H1 (cell line): ENCODE results near the gene MIEN1. TPM values are rescaled to one million over a fixed set of nuclear protein-coding genes. Genes with fewer than 3 reads are reported as not detected.

Experiments used
- CTCF ChIA-PET: fragments of 300-600 bp; sonication (Branson Sonifier 250); formaldehyde crosslinking; loops from one replicate; lab custom pipeline; 2021; ENCODE audit not compliant: partially characterized antibody; lab: Charles Lee
- POLR2A ChIA-PET: fragments of 300-600 bp; sonication (Branson Sonifier 250); formaldehyde crosslinking; loops from one replicate; lab custom pipeline; 2021; ENCODE audit warnings: inconsistent platforms; ENCODE audit not compliant: partially characterized antibody; lab: Charles Lee
- DNase-seq, 2 experiments: peaks; one replicate each; pipeline versions ENCODE4 v3.0.0 to v3.0.0-alpha.2; 2010 to 2022; ENCODE audit warnings: low spot score in 2 of 2, low read depth in 1 of 2, mixed read lengths in 1 of 2
- FAIRE-seq: peaks from 2 replicates; lab custom pipeline; 2011; peaks lifted over from hg19 to GRCh38; lab: Jason Lieb, UNC
- H2AFZ ChIP-seq: 2 replicates; pipeline ENCODE4 v1.8.1; 2012; ENCODE audit warnings: low read length, inconsistent platforms
- H2AK5ac ChIP-seq: 2 replicates; pipeline ENCODE4 v1.6.1; 2013; ENCODE audit warnings: low read depth, low read length
- H2BK120ac ChIP-seq: replicated peaks from 2 replicates; pipeline ENCODE3; 2013; ENCODE audit warnings: low read depth, low read length, inconsistent platforms
- H2BK12ac ChIP-seq: 2 replicates; pipeline ENCODE4 v1.6.1; 2013; ENCODE audit warnings: low read depth, low read length
- H2BK15ac ChIP-seq: 2 replicates; pipeline ENCODE4 v1.6.1; 2013; ENCODE audit warnings: low read length
- H2BK20ac ChIP-seq: 2 replicates; pipeline ENCODE4 v1.6.1; 2013; ENCODE audit warnings: low read length
- H2BK5ac ChIP-seq: 2 replicates; pipeline ENCODE4 v1.6.1; 2013; ENCODE audit warnings: low read depth, low read length
- H3K14ac ChIP-seq: 2 replicates; pipeline ENCODE4 v1.6.1; 2013; ENCODE audit warnings: inconsistent platforms; ENCODE audit not compliant: insufficient read length
- H3K18ac ChIP-seq: 2 replicates; pipeline ENCODE4 v1.6.1; 2013; ENCODE audit warnings: low read length; ENCODE audit errors: extremely low read depth
- H3K23ac ChIP-seq: 2 replicates; pipeline ENCODE4 v1.6.1; 2013; ENCODE audit warnings: inconsistent platforms; ENCODE audit not compliant: insufficient read length
- H3K23me2 ChIP-seq: 2 replicates; pipeline ENCODE4 v1.6.1; 2013; ENCODE audit warnings: low read depth, low read length
- H3K27ac ChIP-seq: 2 replicates; pipeline ENCODE4 v1.6.1; 2011; ENCODE audit warnings: low read depth, low read length, inconsistent platforms
- H3K27me3 ChIP-seq, 4 experiments: replicated peaks in 1 of 4; 1 replicate in 1 of 4; 2 replicates in 3 of 4; pipeline versions ENCODE4 v1.6.1 to v1.8.1; 2011 to 2013; ENCODE audit warnings: low read length in 3 of 4, mild to moderate bottlenecking in 3 of 4, inconsistent platforms in 2 of 4, mixed read lengths in 2 of 4, moderate library complexity in 1 of 4; ENCODE audit not compliant: control insufficient read depth in 3 of 4, insufficient read depth in 3 of 4; ENCODE audit errors: extremely low read depth in 1 of 4
- H3K36me3 ChIP-seq, 4 experiments: 2 replicates each; pipeline versions ENCODE4 v1.6.1 to v1.8.1; 2011 to 2013; ENCODE audit warnings: mild to moderate bottlenecking in 4 of 4, low read length in 3 of 4, moderate library complexity in 2 of 4, control low read depth in 1 of 4, inconsistent platforms in 1 of 4; ENCODE audit not compliant: insufficient read depth in 4 of 4, control insufficient read depth in 2 of 4
- H3K4ac ChIP-seq: replicated peaks from 2 replicates; pipeline ENCODE3; 2013; ENCODE audit warnings: low read length, low read depth, mixed read lengths, inconsistent platforms; ENCODE audit not compliant: insufficient read length
- H3K4me1 ChIP-seq, 4 experiments: replicated peaks in 1 of 4; 1 replicate in 1 of 4; 2 replicates in 3 of 4; pipeline versions ENCODE4 v1.6.1 to v1.8.1; 2011 to 2013; ENCODE audit warnings: low read length in 3 of 4, inconsistent platforms in 2 of 4, mixed read lengths in 1 of 4; ENCODE audit not compliant: insufficient read depth in 4 of 4, control insufficient read depth in 3 of 4
- H3K4me2 ChIP-seq, 2 experiments: 2 replicates each; pipeline versions ENCODE4 v1.6.1 to v1.8.1; 2011 to 2013; ENCODE audit warnings: low read depth in 2 of 2, low read length in 2 of 2, control low read depth in 1 of 2, inconsistent platforms in 1 of 2, mild to moderate bottlenecking in 1 of 2; ENCODE audit not compliant: insufficient read depth in 1 of 2
- H3K4me3 ChIP-seq, 4 experiments: fragments of 200-600, 300-600 bp in 1 of 4; sonication (generic), shearing (Covaris generic), sonication (Bioruptor Twin) in 1 of 4; 2 replicates each; pipeline versions ENCODE4 v1.5.1 to v1.8.1; 2011 to 2016; ENCODE audit warnings: low read length in 4 of 4, low read depth in 3 of 4, control low read depth in 2 of 4, inconsistent platforms in 2 of 4, mild to moderate bottlenecking in 2 of 4, mixed read lengths in 1 of 4, moderate library complexity in 1 of 4; ENCODE audit not compliant: insufficient read depth in 2 of 4; ENCODE audit errors: extremely low read depth in 1 of 4
- H3K56ac ChIP-seq: replicated peaks from 2 replicates; pipeline ENCODE3; 2013; ENCODE audit warnings: low read depth, mild to moderate bottlenecking, mixed read lengths, low read length, inconsistent platforms; ENCODE audit not compliant: insufficient read length
- H3K79me1 ChIP-seq: 2 replicates; pipeline ENCODE4 v1.6.1; 2013; ENCODE audit warnings: low read depth, low read length, control low read depth
- H3K79me2 ChIP-seq, 2 experiments: 2 replicates each; pipeline versions ENCODE4 v1.6.1 to v1.8.1; 2012 to 2013; ENCODE audit warnings: low read length in 2 of 2, mild to moderate bottlenecking in 2 of 2, inconsistent platforms in 1 of 2; ENCODE audit not compliant: insufficient read depth in 2 of 2, control insufficient read depth in 1 of 2
- H3K9ac ChIP-seq, 4 experiments: replicated peaks in 1 of 4; 1 replicate in 1 of 4; 2 replicates in 3 of 4; pipeline versions ENCODE4 v1.6.1 to v1.8.1; 2011 to 2013; ENCODE audit warnings: low read depth in 3 of 4, low read length in 3 of 4, control low read depth in 2 of 4, mild to moderate bottlenecking in 2 of 4, moderate library complexity in 2 of 4, inconsistent platforms in 1 of 4; ENCODE audit errors: extremely low read depth in 1 of 4
- H3K9me3 ChIP-seq, 2 experiments: 2 replicates each; pipeline versions ENCODE4 v1.6.1 to v1.8.1; 2012 to 2013; ENCODE audit warnings: mild to moderate bottlenecking in 2 of 2, moderate library complexity in 2 of 2, control low read depth in 1 of 2, inconsistent platforms in 1 of 2, low read depth in 1 of 2, low read length in 1 of 2, mixed read lengths in 1 of 2; ENCODE audit not compliant: insufficient read depth in 2 of 2
- H4K20me1 ChIP-seq, 2 experiments: replicated peaks in 1 of 2; 2 replicates each; pipeline versions ENCODE3 to v1.8.1; 2011 to 2013; ENCODE audit warnings: inconsistent platforms in 2 of 2, low read length in 2 of 2, mild to moderate bottlenecking in 1 of 2; ENCODE audit not compliant: insufficient read depth in 2 of 2, control insufficient read depth in 1 of 2
- H4K5ac ChIP-seq: 2 replicates; pipeline ENCODE4 v1.6.1; 2013; ENCODE audit warnings: low read length, low read depth, mixed read lengths, inconsistent platforms; ENCODE audit not compliant: insufficient read length
- H4K8ac ChIP-seq: 2 replicates; pipeline ENCODE4 v1.8.0; 2013; ENCODE audit warnings: mild to moderate bottlenecking, moderate library complexity, low read length, inconsistent platforms; ENCODE audit not compliant: insufficient read depth; ENCODE audit errors: extremely low read depth
- H4K91ac ChIP-seq: replicated peaks from 2 replicates; pipeline ENCODE3; 2013; ENCODE audit warnings: low read length, mixed read lengths, inconsistent platforms; ENCODE audit not compliant: insufficient read length
- E2F6 ChIP-seq: IDR thresholded peaks from 2 replicates; pipeline ENCODE4 v1.6.1; 2012; ENCODE audit warnings: inconsistent platforms
- HDAC6 ChIP-seq: IDR thresholded peaks from one replicate; pipeline ENCODE4 v1.7.1; 2012; ENCODE audit warnings: low read depth, mild to moderate bottlenecking, inconsistent platforms, low read length, moderate library complexity
- KDM1A ChIP-seq: fragments of 200-600, 300-600 bp; sonication (generic); IDR thresholded peaks from 2 replicates; pipeline ENCODE4 v1.7.1; 2016; ENCODE audit warnings: mild to moderate bottlenecking, low read length, borderline replicate concordance
- NANOG ChIP-seq: IDR thresholded peaks from 2 replicates; pipeline ENCODE4 v1.6.1; 2011; ENCODE audit warnings: low read length, low read depth, mild to moderate bottlenecking, inconsistent platforms; ENCODE audit not compliant: insufficient read depth, poor library complexity, severe bottlenecking
- POLR2A ChIP-seq, 2 experiments: IDR thresholded peaks; 1 replicate in 1 of 2; 2 replicates in 1 of 2; pipeline ENCODE4 v1.6.1; 2011; ENCODE audit warnings: low read depth in 2 of 2, low read length in 2 of 2, mild to moderate bottlenecking in 2 of 2; ENCODE audit errors: control extremely low read depth in 1 of 2
- SAP30 ChIP-seq: fragments of 300-600 bp; sonication (generic); IDR thresholded peaks from 2 replicates; pipeline ENCODE4 v1.7.1; 2012; ENCODE audit warnings: low read length, moderate library complexity, mild to moderate bottlenecking, inconsistent platforms; ENCODE audit not compliant: insufficient read depth, insufficient replicate concordance
- SIRT6 ChIP-seq: IDR thresholded peaks from one replicate; pipeline ENCODE4 v1.7.1; 2012; ENCODE audit warnings: low read length, inconsistent platforms
- SIX5 ChIP-seq: IDR thresholded peaks from 2 replicates; pipeline ENCODE4 v1.6.1; 2011; ENCODE audit warnings: mild to moderate bottlenecking, low read depth, low read length
- SUZ12 ChIP-seq: fragments of 200-600 bp; sonication (generic); IDR thresholded peaks from 2 replicates; pipeline ENCODE4 v1.6.1; 2012; ENCODE audit warnings: mild to moderate bottlenecking, inconsistent platforms, low read length, moderate library complexity, mixed read lengths
- TBP ChIP-seq: IDR thresholded peaks from 2 replicates; pipeline ENCODE4 v1.6.1; 2011; ENCODE audit warnings: low read depth, low read length, improper control_type of control experiment
- TCF12 ChIP-seq: IDR thresholded peaks from 2 replicates; pipeline ENCODE4 v1.6.1; 2011; ENCODE audit warnings: low read depth, mild to moderate bottlenecking, low read length
- WGBS, 2 experiments: shearing (Covaris generic) in 1 of 2; methylation state at CpG; one replicate each; pipeline versions ENCODE4 v1.1.6 to v1.1.7; 2013 to 2015; ENCODE audit warnings: low lambda C conversion rate in 2 of 2, mixed read lengths in 2 of 2, inconsistent platforms in 1 of 2, low coverage in 1 of 2, missing lambda C conversion rate in 1 of 2; ENCODE audit not compliant: insufficient replicate concordance in 2 of 2, insufficient coverage in 1 of 2, insufficient read length in 1 of 2; ENCODE audit errors: extremely low coverage in 1 of 2, missing lambda C conversion rate in 1 of 2; 5-methylcytosine and 5-hydroxymethylcytosine counted together
- polyA plus RNA-seq, 7 experiments: library from polyadenylated mRNA; depleted of rRNA in 3 of 7; stranded (reverse) in 5 of 7; unstranded in 2 of 7; fragments of >200 nt in 5 of 7; fragments of 200-250 nt in 2 of 7; gene quantifications; 1 replicate in 5 of 7; 2 replicates in 1 of 7; 4 replicates in 1 of 7; pipeline versions ENCODE4 v1.2.1 to v1.2.3, GENCODE V29; 2011 to 2013; ENCODE audit warnings: missing spikeins in 2 of 7, mixed read lengths in 2 of 7
- total RNA-seq: library from RNA; stranded (reverse); fragmentation: NEBNext Ultra II Directional; extraction: Animal tissue kit (Norgen Biotek cat#: 25700); gene quantifications from 2 replicates; pipeline ENCODE4 v1.2.1, GENCODE V29; 2021

MIEN1 gene
- total and polyA plus RNA-seq, 2 of the 8 experiments (the other 6 are each of a cell fraction or from before 2014, with no cell fraction given): 29.6 to 54.9 TPM

- WGBS, 2 experiments: 53% methylated on average over 11 of the region's 11 CpGs; no CpG with 5 or more reads in 1 of the 2 experiments
- TF ChIP-seq E2F6: no peak
- peak; percentile 41 for TF ChIP-seq HDAC6
- no peak for TF ChIP-seq SIX5
- no peak for TF ChIP-seq SUZ12
- no peak for TF ChIP-seq SIRT6
- no peak for TF ChIP-seq POLR2A (IDR thresholded peaks at IDR 0.05; ENCODE audit: control extremely low read depth in 1 of 2, low read depth in 2 of 2, low read length in 2 of 2)
- peak; percentile 9; the same call in 1 of the 2 replicates for TF ChIP-seq KDM1A
- TF ChIP-seq TCF12: no peak
- no peak for TF ChIP-seq SAP30
- no peak for TF ChIP-seq NANOG
- TF ChIP-seq TBP: no peak
Observed at GRCh38 chr17:39704821-39705551, 25.3 kb downstream of the MIEN1 start.

More at GRCh38 chr17:39704821-39705551, 25.3 kb downstream of the MIEN1 start:
- H2AFZ ChIP-seq: no peak overlapping the region
- 0 out of 2 replicates have a peak overlapping the region, but pooled peaks have one; percentile 75 for H2BK12ac ChIP-seq
- H4K5ac ChIP-seq: peak overlapping the region; percentile 28
- H2BK5ac ChIP-seq: peak overlapping the region; percentile 67
- POLR2A ChIA-PET: interaction anchor here (0.9 to 38.1 kb wide), 9 partner anchors 10 to 254 kb away, joined by 3 to 708 read pairs (median 6); partner anchors contain the start of genes MED1, MIEN1, PGAP3 and PNMT
- FAIRE-seq (no peak), DNase-seq (peak in 1 of 2 experiments; percentile 63)
- H3K14ac ChIP-seq: no peak overlapping the region
- H3K79me1 ChIP-seq: peaks cover 22% of the 10 kb centered on the region
- H4K8ac ChIP-seq: no peak overlapping the region; the same call in 1 of the 2 replicates
- H3K4me2 ChIP-seq: peak overlapping the region; percentile 63 to 88
- H3K18ac ChIP-seq: peak overlapping the region; percentile 75; the same call in 1 of the 2 replicates
- no peak overlapping the region for H3K23ac ChIP-seq
- H3K27me3 ChIP-seq: no peaks in the 10 kb centered on the region
- peak overlapping the region; percentile 59 for H3K4ac ChIP-seq
- peak overlapping the region in 3 of 4 experiments; percentile 45 to 53 (median 52); a peak in 5 of 7 replicates for H3K9ac ChIP-seq
- peaks cover 42 to 96% of the 10 kb centered on the region in 2 experiments for H3K79me2 ChIP-seq
- H2BK15ac ChIP-seq: 0 out of 2 replicates have a peak overlapping the region, but pooled peaks have one; percentile 81
- H3K23me2 ChIP-seq: peaks cover 9% of the 10 kb centered on the region
- H3K27ac ChIP-seq: peak overlapping the region; percentile 72
- H3K4me3 ChIP-seq: peak overlapping the region in 1 of 4 experiments; percentile 26; a peak in 4 of 8 replicates
- H3K9me3 ChIP-seq: no peaks in the 10 kb centered on the region
- H3K36me3 ChIP-seq: peaks cover 14 to 35% (median 27%) of the 10 kb centered on the region in 4 experiments
- no peak overlapping the region for H3K56ac ChIP-seq
- no peak overlapping the region for H2BK20ac ChIP-seq
- peaks cover 26 to 39% of the 10 kb centered on the region in 2 experiments for H4K20me1 ChIP-seq
- peaks cover 12 to 43% (median 26%) of the 10 kb centered on the region in 4 experiments for H3K4me1 ChIP-seq
- peak overlapping the region; percentile 75 for H4K91ac ChIP-seq
- CTCF ChIA-PET: interaction anchor here (0.6 to 52.4 kb wide), 16 partner anchors 9 to 71 kb away, joined by 3 to 1885 read pairs (median 4); partner anchors contain the start of genes GRB7, MIEN1, PPP1R1B and STARD3
- peak overlapping the region; percentile 2; the same call in 1 of the 2 replicates for H2AK5ac ChIP-seq
- H2BK120ac ChIP-seq: no peak overlapping the region
